ENCODE results near the gene AIF1L.
"Not testable (repeated sequence)": the region's sequence is repeated elsewhere in the genome, so short reads cannot be mapped to it uniquely, and the experiment has no call there.

Gene AIF1L

DNA sequence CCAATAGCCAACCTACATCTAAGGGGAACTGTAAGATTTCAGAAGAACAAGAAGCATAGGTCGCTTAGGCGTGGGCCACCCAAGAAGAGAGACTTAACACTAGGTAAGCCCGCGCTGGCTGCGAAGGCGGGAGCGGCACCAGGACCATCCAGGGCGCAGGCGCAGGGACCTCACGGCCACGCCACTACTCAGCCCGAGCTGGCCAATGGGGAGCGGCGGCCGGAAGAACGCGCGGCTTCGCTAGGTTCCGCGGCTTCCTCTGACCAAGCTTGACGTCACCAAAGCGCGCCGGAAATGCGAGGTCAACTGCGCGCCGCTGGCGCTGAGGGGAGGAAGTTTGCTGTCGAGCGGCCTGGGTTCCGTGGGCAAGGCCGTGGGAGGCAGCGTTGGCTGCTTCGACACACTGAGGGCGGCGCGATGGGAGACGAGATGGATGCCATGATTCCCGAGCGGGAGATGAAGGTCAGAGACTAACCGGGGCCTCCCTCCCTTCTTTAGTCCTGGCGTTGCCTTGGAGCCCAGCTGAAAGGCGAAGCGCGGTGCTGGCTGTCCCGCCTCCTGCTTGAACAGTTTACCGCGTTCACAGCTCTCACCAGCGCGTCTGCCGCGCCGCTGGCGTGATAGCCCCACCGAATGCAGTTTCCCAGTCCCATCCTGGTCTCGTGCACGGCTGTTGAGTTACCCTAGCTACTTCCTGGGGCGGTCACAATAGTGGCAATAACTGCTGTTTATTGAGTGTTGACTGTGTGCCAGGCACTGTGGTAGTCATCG lies 29.1 kb downstream of the AIF1L start, which contains the start of gene NUP214:
NUP214 (plus strand) TSS at position 299 of the 771 bp plus-strand sequence; CDS start at position 418, 119 bp downstream.
- peak; percentile 98 to 100 (median 99) for DNase-seq

DNA sequence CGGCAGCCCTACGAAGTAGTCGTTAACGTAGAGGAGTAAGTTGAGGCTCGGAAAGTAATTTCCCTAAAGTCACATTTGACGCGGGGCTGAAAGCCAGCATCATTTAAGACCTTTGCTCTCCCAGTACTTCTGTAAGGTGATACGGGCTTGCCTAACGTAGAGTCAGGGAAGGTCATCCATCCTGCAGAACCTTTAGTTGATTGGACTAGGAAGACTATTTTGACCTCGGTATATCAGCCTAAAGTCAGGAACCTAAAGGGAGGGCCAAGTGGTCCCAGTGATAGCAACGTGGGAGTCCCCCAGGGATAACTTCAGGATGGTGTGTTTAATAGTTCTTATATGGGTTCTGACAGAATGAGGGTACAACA lies 29.7 kb downstream of the AIF1L start:
- DNase-seq: no peak

DNA sequence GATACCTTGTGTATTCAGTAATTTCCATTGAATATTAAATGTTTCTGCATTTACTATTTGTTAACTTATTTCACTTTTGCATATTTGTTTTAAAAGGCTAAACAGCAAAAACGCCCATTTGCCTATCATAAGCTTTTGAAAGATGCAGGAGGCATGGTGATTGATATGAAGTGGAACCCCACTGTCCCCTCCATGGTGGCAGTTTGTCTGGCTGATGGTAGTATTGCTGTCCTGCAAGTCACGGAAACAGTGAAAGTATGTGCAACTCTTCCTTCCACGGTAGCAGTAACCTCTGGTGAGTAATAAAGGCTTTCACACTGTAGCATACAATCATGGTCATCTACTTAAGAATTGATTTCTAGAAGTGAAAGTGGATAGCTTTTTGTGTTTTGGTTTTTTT lies 32.9 kb downstream of the AIF1L start:
- no peak for DNase-seq

DNA sequence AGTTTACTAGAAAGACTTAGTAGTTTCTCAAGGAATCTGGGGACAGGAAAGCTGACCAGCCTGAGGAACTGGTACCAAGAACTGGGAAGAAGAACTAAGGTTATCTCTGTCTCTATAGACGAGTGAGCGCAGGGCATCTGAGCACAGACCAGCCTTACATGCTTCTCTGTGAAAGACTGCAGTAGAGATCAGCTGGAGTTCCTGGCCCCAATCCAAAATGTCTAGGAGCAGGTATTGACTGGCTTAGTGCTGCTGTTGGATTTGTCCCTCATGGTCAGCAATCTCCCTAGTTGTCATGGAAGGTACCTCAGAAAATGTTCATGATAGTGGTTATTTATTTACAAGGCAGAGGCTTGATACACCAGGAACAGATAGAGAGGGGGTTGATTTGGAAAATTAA lies 42.3 kb downstream of the AIF1L start:
- no peak for DNase-seq

DNA sequence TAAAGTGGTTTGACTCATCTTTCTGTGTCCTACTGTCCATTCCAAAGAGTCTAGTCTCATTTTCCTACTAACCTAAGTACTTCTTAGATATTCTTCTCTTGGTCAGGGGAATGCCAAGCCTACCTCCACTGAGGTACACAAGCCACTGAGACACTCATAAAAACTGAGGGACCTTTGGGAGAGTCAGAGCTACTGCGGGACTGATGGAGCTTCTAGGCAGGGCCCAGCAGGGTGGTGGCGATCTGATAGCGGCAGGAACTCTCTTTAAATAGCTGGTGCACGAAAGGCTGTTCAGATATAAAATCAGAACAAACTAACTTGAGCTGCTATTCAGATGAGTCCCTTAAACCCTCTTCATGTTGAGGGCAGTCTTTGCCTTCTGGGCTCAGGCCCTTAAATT lies 43.8 kb downstream of the AIF1L start:
- DNase-seq: no peak

DNA sequence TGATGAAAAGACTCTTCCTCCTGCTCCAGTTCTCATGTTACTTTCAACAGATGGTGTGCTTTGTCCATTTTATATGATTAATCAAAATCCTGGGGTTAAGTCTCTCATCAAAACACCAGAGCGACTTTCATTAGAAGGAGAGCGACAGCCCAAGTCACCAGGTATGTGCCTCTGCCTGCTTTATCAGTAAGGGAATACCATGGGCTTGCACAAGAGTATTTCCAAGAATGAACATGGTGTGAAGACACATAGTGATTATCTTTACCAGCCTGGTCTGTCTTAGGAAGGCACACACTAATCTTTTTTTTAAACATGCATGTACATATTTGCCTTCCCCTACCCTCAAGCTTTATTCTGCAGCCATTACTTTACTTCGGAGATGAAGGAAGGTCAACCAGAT lies 44.2 kb downstream of the AIF1L start:
- no peak for DNase-seq

DNA sequence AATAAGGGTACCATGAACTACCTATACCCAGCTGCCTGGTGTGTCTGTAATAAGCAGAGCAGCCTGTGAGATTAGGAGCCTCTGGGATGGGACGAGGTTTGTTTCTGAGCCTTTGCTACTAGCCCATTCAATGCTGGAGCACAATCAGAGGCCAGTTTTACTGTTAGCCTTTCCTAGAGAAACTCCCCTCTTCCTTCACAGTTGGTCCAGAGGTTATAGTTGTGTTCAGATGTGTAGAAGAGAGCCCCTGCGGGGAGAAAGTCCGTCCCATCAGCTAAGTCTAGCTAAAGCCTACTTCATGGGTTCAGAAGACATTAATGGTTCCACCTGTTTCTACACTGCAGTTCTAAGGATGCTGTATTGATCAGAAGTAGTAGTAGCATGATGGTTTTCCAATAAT lies 45.8 kb downstream of the AIF1L start:
- no peak for DNase-seq

DNA sequence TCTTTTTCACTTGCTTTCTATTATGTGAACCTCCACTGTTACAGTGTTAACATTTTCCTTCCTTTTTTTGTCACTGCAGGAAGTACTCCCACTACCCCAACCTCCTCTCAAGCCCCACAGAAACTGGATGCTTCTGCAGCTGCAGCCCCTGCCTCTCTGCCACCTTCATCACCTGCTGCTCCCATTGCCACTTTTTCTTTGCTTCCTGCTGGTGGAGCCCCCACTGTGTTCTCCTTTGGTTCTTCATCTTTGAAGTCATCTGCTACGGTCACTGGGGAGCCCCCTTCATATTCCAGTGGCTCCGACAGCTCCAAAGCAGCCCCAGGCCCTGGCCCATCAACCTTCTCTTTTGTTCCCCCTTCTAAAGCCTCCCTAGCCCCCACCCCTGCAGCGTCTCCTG lies 47.9 kb downstream of the AIF1L start:
- no peak for DNase-seq

DNA sequence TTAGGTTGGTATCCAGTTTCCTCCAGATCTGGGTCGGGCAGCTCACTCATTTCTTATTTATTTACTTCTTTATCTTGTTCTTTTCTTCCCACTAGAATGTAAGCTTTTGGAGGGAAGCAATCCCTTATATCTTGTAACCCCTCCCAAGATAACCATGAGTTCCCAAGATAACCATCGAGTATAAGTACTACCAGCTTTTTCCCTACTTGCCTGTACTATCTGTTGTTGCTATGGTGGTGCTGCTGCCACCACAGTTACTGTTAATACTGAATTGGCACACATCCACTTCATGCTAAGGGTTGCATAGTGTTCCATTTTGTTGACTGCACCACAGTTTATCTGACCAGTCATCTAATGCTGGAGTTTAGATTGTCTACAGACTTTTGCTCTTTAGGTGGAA lies 48.9 kb downstream of the AIF1L start:
- no peak for DNase-seq

DNA sequence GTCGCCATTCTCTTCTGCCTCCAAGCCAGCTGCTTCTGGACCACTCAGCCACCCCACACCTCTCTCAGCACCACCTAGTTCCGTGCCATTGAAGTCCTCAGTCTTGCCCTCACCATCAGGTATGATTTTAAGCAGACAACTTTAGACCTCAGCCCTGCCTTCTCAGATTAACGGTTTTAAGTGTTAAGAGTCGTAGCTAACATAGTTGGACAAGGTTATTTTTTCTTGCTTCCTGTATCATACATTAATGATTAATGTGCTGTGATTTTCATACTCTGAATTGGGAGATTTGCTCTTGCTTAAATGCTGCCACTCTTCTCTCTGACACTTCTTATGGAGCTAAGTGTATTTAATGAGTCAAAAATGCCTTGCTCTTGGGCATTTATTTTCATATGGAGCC lies 49.9 kb downstream of the AIF1L start:
- DNase-seq: no peak

DNA sequence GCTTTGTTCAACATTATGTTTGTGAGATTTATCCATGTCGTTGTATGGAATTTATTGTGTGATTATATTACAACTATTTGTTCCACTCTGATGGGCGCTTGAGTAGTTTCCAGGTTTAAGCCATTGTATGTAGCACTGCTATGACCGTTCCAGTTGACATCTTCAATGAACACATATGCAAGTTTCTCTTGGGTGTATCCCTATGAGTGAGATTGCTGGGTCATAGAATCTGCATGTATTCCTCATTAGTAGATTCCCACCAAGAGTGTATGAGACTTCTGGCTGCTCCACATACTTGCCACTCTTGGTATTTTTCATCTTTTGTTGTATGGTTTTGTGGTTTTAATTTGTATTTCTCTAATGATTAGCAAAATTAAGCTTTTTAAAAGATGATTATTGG lies 51.9 kb downstream of the AIF1L start:
- DNase-seq: no peak

DNA sequence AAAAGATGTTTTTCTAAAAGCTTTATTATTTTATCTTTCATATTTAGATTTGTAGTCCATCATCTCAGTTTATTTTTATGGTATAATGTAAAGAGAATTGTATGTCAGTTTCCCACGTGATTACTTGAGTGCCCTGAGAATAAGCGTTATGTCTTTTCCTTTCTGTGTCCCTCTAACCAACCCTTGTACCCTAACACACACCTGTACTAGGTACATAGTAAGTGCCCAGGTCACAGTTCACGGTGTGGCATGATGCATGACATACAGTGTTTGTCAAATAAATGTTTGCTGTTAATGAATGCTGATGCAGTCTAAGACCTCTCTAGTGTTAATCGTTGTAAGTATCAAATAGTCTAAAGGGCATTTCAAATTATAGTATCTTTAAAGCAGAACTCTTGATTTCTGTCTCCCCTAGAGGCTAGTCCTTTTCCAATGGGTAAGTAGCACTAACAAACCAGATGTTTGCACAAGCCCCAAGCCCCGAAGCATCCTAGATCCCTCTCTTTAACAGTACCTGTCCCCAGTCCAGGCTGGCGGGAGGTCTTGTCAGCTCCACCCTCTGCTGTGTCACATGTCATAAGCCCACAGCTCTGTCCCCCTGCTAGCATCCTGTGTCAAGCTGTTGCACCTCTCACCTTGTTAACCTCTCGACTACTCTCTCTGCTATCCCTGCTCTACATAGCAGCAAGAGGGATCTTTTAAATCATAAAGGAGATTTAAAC lies 52.8 kb downstream of the AIF1L start:
- DNase-seq: no peak

DNA sequence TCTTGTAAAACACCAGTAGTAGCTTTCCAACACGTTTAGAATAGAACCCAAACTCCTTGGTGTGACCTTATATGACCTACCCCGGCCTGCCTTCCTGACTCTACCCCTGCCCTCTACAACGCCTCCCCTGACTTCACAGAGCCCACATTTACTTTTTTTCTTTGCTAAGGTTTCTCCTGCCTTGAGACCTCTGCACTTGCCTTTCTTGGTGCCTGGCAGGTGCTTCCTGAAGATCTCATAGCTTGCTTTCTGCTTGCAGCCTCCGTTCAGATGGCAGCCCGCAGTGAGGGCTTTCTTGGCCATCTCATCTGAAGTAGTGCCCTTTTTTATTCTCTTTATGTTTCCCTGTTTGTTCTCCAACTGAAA lies 53.3 kb downstream of the AIF1L start:
- no peak for DNase-seq

DNA sequence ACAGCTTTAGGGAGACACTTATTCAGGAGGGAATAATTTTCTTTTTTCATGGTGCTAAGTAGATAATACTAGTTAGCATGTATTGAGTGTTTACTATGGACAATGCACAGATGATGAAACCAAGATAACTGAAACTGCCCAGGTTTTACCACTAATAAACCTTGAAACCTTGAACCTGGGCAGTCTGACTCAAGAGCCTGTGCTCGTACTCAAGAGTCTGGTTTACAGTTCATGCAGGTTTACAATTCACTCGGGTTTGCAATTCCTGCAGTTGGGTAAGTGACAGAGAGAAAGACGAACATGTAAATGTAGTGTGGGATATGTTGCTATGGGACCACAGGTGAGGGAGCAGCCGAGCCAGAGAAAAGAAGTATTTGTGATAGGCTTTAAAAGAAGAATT lies 57.3 kb downstream of the AIF1L start:
- no peak for DNase-seq

DNA sequence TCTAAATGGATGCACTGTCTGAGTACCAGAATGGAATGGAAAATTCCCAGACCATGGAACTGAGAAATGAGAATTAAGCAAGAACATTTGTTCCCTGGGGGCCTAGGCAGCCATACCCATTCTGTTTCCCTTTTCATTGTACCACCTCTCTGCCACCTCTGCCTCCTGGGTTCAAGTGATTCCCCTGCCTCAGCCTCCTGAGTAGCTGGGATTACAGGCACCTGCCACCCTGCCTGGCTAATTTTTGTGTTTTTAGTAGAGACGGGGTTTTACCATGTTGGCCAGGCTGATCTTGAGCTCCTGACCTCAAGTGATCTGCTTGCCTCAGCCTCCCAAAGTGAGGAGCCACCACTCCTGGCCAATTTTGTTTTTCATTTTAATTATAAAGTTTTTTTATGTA lies 62.3 kb downstream of the AIF1L start:
- not testable (repeated sequence) for DNase-seq

DNA sequence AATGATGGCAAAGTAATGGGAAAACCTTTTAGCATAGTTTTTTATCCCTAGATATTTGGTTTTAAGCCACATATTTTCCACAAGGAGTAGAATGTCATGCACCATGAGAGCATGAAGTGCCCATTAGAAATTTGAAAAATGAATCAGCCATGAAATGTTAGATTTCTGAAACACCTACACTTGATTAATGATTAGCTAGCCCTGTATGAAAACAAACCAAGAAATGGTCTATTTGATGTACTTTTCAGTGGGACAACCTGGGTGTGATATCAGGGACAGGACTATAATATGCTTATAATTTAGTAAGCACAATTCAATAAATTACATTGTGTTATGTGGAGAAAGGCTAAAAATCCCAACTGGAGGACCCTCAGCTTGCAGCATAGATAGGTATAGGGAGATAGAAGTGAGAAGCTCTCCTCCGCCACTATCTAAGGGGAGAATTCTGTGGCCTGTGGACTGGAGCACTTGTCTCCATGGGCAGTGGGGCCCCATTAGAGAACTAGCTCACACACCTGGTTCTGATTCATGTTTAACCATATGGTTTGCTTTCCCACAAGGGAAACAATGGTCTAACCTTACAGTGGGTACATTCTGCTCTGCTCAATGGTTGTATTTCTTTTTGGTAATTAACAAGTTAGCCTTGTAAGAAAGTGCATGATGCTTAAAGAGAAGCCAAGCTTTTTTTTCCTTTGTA lies 64.2 kb downstream of the AIF1L start:
- DNase-seq: no peak

DNA sequence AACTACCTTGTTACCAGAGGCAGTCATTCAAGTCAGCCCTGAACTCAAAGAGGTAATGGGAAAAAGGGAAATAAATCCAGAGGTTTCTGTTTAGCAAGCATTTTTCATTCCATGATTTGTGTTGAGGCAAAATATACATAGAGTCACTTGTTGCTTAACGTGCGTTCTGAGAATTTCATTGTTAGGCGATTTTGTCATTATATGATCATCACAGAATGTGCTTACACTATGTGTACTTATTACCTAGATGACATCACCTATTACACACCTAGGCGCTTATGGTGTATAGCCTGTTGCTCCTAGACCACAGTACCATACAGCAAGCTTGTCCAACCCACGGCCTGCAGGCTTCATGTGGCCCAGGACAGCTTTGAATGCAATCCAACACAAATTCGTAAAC lies 65.3 kb downstream of the AIF1L start:
- DNase-seq: no peak

DNA sequence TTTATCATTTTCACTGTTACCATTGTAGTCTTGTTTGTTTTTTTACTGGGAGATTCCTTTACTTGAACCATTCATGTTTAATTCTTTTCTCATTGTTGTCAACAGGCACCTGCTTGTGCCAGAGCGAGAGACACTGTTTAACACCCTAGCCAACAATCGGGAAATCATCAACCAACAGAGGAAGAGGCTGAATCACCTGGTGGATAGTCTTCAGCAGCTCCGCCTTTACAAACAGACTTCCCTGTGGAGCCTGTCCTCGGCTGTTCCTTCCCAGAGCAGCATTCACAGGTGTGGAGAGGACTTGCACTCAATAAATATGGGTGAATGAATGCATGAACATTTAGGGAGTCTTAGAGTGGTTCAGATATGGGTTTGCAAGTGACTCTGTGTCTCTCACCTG lies 66.6 kb downstream of the AIF1L start:
- DNase-seq: no peak

DNA sequence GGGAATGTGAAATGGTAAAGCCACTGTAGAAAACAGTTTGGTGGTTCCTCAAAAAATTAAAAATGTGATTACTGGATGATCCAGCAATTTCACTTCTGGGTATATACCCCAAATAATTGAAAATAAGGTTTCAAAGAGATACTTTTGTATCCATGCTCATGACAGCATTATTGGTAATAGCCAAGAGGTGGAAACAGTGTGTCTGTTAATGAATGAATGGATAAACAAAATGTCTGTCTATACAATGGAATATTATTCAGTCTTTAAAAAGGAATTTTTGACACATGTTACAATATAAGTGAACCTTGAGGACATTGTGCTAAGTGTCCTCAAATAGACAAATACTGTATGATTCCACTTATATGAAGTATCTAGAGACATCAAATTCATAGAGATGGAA lies 69.2 kb downstream of the AIF1L start:
- DNase-seq: no peak

DNA sequence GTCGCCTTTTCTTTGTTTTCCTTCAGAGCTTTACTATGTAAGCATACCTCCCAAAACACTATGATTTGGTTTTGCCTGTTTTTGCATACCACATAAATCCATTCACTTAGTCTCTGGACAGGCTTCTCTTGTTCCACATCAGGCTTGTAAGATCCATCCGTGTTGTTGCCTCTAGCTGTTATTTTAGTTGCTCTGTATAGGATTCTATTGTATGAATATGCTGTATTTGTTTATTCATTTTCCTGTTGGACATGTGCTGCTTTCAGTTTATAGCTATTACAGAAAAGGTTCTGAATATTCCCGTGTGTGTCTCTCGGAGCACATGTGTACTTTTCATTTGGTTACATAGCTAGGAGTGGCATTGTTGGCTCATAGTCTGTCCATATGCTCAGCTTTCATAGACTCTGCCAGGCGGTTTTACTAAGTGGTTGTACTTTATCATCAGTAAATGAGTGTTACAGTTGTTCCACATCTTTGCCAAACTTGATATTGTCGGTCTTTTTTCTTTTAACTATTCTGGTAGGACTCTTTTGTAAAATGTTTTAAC lies 70.9 kb downstream of the AIF1L start:
- DNase-seq: no peak

DNA sequence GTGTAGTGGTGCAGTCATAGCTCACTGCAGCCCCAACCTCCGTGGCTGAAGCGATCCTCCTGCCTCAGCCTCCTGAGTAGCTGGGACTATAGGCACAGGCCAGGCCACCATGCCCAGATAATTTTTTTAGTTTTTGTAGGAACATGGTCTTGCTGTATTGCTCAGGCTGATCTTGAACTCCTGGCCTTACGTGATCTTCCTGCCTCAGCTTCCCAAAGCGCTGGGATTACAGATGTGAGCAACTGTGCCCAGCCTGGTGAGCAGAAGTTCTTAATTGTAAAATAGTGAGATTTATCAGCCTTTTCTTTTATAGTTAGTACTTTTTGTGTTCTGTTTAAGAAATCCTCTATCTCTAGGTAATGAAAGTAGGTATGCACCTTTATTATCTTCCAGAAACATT lies 71.6 kb downstream of the AIF1L start:
- no peak for DNase-seq

DNA sequence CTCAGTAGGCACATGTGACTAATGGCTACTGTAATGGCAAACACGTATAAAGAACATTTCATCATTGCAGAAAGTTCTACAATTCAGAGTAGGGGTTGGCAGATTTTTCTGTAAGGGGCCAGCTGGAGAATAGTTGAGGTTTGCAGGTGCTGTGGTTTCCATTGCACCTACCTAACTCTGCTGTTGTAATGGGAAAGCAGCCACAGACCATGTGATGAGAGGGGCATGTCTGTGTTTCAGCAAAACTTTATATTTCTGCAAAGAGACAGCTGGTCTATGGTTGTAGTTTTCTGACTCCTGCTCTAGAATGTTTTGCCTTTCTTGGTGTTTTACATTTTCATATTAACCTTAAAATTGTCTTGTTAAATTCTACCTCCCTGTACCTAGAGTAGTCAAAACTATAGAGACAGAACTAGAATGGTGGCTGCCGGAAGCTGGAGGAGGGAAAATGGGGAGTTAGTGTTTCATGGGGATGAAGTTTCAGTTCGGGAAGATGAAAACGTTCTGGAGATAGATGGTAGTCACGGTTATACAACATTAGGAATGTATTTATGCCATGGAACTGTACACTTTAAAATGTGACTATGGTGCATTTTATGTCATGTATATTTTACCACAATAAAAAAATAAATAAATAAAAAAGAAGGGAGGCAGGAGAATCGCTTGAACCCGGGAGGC lies 73.4 kb downstream of the AIF1L start:
- no peak for DNase-seq

Measured in activated CD4-positive, CD25-positive, alpha-beta regulatory T cell (primary cell).